GM10266 (cell line): Measurements from ENCODE around the gene TMEM86A.
"Not testable (repeated sequence)": the region's sequence is repeated elsewhere in the genome, so short reads cannot be mapped to it uniquely, and the experiment has no call there.

ENCODE experiments used
- DNase-seq: peaks from one replicate; pipeline ENCODE4 v3.0.0; 2012; ENCODE audit errors: extremely low spot score
- TF ChIP-seq, protein P1 (sequence below): IDR thresholded peaks from 2 replicates; pipeline ENCODE4 v1.5.1; 2012; ENCODE audit warnings: mild to moderate bottlenecking, low read depth; ENCODE audit not compliant: control insufficient read depth, insufficient read depth; ENCODE audit errors: missing control alignments

TMEM86A gene

DNA sequence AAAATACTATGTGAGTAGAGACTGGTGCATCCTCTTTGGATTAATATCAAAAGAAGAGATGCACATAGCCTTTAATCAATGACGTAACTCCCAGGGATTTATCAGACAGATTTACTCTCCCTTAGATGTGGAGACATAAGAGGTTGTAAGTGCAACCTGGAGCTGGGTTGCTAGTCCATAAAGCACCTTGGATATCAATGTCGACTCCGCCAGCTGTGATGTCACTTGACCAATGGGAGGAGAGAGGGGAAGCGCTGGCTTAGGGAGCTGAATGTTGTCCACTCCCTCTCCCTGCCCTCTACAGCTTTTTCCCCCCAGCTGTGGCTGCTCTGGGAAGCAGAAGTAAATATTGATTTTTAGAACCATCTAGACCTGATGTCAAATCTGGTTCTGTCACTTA lies 28.9 kb upstream of the TMEM86A start:
- TF ChIP-seq, protein P1, sequence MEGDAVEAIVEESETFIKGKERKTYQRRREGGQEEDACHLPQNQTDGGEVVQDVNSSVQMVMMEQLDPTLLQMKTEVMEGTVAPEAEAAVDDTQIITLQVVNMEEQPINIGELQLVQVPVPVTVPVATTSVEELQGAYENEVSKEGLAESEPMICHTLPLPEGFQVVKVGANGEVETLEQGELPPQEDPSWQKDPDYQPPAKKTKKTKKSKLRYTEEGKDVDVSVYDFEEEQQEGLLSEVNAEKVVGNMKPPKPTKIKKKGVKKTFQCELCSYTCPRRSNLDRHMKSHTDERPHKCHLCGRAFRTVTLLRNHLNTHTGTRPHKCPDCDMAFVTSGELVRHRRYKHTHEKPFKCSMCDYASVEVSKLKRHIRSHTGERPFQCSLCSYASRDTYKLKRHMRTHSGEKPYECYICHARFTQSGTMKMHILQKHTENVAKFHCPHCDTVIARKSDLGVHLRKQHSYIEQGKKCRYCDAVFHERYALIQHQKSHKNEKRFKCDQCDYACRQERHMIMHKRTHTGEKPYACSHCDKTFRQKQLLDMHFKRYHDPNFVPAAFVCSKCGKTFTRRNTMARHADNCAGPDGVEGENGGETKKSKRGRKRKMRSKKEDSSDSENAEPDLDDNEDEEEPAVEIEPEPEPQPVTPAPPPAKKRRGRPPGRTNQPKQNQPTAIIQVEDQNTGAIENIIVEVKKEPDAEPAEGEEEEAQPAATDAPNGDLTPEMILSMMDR: no peak
- DNase-seq: no peak

DNA sequence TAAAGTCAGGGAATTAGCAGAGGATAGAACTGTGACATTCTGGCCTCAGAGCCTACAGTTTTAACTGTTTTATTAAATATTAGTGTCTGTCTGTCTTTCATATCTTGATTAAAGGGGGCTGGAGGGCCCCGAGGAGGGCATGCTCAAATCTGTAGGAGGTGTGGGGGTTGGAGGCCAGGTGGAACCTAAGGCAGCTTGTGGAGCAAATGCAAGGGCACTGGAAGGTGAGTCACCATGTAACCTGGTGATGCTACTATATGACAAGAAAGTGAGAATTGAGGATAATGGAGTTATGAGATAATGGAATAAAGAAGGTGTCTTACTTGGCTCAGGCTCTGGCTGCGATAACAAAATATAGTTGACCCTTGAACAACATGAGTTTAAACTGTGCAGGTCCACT lies 27.3 kb upstream of the TMEM86A start:
- TF ChIP-seq, protein P1: no peak

DNA sequence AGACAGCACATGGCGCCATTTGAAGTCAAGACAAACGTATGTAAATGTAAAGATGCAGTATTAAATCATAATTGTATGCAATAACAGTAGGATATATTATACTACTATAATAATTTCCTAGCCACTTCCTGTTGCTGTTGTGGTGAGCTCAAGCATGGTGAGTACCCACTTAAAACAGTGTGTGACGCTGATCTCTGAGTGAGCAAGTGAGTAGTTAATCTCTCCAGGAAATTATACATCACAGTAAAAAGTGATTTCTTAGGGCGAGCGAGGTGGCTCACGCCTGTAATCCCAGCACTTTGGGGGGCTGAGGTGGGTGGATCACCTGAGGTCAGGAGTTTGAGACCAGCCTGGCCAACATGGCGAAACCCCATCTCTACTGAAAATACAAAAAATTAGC lies 26.4 kb upstream of the TMEM86A start:
- DNase-seq: not testable (repeated sequence)

More for the DNA sequence above, 27.3 kb upstream of the TMEM86A start:
- no peak for DNase-seq

DNA sequence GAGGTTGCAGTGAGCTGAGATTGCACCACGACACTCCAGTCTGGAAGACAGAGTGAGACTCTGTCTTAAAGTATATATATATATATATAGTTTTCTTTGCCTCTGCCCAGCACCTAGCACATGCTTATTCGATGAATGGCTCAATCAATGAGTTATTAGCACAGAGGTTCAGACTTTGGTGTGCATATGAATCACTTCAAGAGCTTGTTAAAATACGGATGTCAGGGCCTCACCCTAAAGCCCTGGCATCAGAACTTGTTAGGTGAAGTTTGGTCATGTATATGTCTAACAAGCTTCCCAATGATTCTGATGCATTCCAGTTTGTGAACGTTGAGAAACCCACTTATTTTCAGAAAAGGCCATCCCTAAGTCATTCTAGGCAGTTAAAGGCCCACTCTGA lies 21.8 kb upstream of the TMEM86A start:
- no peak for DNase-seq
- TF ChIP-seq, protein P1: no peak

DNA sequence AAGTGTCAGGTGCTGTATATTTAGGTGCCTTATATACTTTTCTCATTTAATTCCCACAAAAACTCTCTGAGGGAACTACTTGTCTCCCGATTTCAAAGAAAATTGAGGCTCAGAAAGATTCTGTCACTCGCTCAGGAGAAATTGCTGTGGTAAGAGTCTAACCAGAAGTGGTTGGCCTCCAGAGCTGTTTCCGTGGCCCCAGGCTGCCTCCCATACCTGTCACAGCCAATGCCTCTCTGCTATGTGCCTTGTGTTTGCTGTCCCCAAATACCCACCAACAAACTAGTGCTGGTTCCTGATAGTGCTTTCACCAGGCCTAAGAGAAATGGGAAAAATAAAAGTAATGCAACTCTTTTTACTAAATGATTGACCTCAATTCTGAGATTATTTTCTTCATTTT lies 21.0 kb upstream of the TMEM86A start:
- no peak for DNase-seq
- TF ChIP-seq, protein P1: no peak

DNA sequence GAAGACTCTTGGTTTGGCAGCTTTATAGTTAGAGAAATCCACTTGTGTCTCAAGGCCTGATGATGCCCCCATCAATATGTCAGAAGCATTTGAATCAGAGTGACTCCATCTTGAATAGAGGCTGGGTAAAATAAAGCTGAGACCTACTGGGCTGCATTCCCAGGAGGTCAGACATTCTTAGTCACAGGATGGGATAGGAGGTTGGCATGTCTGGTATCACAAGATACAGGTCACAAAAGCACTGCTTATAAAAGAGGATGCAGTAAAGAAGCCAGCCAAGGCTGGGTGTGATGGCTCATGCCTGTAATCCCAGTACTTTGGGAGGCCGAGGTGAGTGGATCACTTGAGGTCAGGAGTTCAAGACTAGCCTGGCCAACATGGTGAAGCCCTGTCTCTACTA lies 16.6 kb upstream of the TMEM86A start:
- not testable (repeated sequence) for DNase-seq

DNA sequence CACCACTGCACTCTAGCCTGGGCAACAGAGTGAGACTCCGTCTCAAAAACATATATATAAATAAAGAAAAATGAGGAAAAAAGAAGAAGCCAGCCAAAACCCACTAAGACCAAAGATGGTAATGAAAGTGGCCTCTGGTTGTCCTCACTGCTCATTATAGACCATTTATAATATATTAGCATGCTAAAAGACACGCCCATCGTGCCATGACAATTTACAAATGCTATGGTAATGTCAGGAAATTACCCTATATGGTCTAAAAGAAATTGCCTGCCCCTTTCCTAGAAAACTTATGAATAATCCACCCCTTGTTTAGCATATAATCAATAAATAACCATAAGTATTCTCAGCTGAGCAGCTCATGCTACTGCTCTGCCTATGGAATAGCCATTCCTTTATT lies 16.1 kb upstream of the TMEM86A start:
- TF ChIP-seq, protein P1: no peak

DNA sequence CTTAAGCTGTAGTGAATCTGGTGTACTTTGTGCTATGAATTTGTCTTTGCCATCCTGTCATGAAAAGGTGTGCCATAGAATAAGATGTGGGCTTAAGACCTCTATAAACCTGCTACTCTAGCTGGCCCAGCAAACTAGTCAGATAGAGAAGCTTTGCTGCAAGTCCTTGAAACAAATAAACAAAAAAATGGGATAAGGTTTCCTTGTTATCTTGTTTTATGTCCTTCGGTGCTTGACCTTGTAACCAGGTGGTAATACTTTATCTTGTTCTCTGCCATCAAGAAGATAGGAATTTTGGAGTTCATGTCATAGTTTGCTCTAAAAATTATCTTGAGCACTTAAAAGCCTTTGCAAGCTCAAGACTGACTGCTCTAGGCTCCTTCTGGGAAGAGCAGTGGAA lies 14.3 kb upstream of the TMEM86A start:
- TF ChIP-seq, protein P1: no peak
- no peak for DNase-seq

More for the DNA sequence above, 16.1 kb upstream of the TMEM86A start:
- no peak for DNase-seq

DNA sequence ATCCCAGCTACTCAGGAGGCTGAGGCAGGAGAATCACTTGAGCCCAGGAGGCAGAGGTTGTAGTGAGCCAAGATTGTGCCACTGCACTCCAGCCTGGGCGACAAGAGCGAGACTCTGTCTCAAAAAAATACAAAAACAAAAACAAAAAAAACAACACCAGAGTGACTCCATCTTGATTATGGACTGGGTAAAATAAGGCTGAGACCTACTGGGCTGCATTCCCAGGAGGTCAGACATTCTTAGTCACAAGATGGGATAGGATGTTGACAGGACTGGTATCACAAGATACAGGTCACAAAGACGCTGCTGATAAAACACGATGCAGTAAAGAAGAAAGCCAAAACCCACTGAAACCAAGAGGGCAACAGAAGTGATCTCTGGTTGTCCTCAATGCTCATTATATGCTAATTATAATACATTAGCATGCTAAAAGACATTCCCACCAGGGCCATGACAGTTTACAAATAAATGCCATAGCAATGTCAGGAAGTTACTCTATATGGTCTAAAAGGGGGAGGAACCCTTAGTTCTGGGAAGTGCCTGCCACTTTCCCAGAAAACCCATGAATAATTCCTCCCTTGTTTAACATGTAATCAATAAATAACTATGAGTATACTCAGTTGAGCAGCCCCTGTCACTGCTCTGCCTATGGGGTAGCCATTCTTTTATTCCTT lies 7.0 kb upstream of the TMEM86A start:
- not testable (repeated sequence) for DNase-seq
